Measurements from ENCODE around the gene MAPK13.
A peak's percentile ranks its signal among the peaks of the same experiment; 100 is the strongest.
"Not testable (repeated sequence)": the region's sequence is repeated elsewhere in the genome, so short reads cannot be mapped to it uniquely, and the experiment has no call there.

Gene MAPK13

DNA sequence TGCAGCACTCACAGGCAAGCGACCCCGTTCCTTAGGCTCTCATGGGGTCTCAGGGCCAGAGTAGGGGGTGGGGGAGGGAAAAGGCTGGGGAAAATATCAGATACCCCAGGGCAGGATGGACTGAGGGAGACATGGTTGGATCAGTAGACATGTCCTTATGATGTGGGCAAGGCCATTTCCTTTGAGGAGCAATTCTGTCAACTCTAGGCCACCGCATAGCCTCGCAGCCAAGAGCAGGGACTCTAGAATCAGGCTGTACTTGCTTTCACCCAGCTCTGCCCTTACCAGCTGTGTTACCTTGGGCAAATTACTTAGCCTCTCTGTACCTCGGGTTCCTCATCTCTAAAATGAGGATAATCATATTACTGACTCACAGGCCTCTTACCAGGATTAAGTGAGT is 2.2 kb upstream of the MAPK13 start:
- DNase-seq (ENCODE audit: low spot score): no peak

DNA sequence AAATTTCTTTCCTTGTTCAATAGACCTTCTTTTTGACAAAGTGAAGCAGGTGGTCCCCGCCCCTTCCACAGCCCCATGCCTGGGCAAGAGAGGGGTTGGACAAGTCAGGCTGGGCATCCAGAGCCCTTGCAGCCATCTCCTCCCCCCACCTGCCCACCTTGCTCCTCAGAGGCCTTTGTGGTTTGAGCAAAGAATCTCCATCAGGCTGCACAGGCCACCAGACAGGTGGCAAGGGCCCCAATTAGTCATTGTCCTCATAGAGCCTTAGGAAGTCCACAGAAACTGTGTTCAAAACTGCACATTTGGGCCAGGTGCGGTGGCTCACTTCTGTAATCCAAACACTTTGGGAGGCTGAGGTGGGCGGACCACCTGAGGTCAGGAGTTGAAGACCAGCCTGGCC is 1.5 kb upstream of the MAPK13 start:
- DNase-seq (ENCODE audit: low spot score): no peak

DNA sequence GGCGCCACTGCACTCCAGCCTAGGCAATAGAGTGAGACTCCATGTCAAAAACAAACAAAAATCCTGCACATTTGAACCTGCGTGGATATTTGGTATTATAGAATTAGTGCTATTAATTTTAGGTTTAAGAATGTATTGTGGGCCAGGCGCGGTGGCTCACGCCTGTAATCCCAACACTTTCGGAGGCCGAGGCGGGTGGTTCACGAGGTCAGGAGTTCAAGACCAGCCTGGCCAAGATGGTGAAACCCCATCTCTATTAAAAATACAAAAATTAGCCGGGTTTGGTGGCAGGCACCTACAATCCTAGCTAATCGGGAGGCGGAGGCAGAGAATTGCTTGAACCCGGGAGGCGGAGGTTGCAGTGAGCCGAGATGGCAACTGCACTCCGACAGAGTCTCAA is 979 bp upstream of the MAPK13 start:
- not testable (repeated sequence) for DNase-seq (ENCODE audit: low spot score)

GRCh38 chr6:36130667-36131510 is 576 bp downstream of the MAPK13 start:
- peak; percentile 26 for DNase-seq (ENCODE audit: low spot score)

GRCh38 chr6:36131511-36132245 is 1.4 kb downstream of the MAPK13 start:
- peak; percentile 98 for DNase-seq (ENCODE audit: low spot score)

DNA sequence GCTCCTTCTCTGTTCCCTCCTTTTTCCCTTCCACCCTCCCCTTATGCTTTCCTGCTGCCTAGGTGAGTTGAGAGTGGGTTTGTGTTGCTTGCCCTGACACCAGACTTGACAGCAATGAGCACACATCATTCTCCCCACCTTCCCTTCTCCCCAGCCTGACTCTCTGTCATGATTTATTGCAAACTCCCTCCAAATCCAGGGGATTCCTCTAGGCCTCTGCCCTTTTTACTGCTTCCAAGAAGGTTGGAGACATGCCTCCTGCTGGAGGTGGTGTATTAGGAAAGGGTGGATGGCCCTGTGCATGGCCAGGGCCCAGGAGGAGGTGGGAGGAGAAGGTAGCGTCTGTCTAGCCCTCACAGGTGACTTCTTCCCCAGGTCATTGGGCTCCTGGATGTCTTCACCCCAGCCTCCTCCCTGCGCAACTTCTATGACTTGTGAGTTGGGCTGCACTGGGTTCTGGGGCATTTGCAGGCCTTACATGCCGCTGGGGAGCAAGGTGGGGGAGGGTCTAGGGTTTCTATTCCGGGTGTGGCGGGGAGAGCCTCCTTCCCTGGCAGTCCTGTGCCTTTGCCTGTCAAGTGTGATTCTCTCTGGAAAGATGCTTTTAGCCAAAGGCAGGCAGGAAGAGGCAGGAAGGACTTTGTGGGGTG is 2.1 kb downstream of the MAPK13 start:
- DNase-seq (ENCODE audit: low spot score): no peak

GRCh38 chr6:36133148-36133547 is 2.8 kb downstream of the MAPK13 start:
- DNase-seq (ENCODE audit: low spot score): no peak

GRCh38 chr6:36133912-36134311 is 3.6 kb downstream of the MAPK13 start:
- no peak for DNase-seq (ENCODE audit: low spot score)

DNA sequence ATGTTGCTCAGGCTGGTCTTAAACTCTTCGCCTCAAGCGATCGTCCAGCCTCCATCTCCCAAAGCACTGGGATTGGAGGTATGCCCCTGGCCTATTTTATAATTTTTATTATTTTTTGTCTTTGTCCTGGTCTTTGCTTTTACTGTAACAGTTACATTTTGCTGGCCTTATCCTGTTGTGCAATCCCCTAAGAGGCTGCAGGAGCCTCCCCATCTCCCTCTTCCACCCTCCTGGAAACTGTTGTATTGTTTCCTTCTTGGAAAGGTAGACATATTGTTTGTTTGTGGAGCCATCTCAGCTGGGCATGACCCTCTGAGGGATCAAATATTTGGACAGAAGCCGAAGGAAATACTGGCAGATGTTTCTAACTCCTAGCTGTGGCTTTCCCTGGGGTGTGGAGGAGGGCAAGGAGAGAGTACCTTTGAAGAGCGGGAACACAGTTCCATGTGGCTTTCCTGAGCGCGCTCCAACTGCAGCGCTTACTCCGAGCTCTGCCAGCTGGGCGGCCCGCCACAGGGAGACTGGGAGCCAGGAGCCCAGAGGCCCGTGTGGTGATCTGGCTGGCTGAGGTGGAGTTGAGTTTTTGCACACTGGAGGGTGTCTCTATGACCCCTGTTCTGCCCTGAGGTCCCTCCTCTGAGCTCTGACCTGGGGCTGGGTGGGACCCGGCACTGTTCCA is 4.9 kb downstream of the MAPK13 start:
- DNase-seq (ENCODE audit: low spot score): no peak

DNA sequence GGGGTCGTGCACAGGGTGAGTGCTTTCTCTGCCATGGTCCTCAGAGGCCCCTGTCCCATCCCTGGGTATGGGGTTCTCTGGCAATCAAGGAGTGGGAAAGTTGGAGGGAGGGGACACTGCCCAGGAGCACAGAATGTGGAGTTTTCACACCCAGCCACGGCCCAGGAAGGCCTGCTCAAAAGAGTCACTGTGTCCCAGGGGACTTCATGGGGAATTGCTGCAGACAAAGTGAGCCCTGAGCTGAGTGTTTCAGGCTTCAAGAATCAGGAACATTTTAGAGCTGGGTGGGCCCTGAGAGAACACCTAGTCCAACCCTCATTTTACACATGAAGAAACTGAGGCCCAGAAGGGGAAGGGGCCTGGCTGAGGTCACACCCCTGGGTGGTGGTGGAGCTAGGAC is 5.7 kb downstream of the MAPK13 start:
- DNase-seq (ENCODE audit: low spot score): no peak

- DNase-seq (ENCODE audit: low spot score): no peak
Observed at GRCh38 chr6:36136551-36136950, 6.2 kb downstream of the MAPK13 start.

GRCh38 chr6:36138667-36139066 is 8.4 kb downstream of the MAPK13 start:
- DNase-seq (ENCODE audit: low spot score): no peak

DNA sequence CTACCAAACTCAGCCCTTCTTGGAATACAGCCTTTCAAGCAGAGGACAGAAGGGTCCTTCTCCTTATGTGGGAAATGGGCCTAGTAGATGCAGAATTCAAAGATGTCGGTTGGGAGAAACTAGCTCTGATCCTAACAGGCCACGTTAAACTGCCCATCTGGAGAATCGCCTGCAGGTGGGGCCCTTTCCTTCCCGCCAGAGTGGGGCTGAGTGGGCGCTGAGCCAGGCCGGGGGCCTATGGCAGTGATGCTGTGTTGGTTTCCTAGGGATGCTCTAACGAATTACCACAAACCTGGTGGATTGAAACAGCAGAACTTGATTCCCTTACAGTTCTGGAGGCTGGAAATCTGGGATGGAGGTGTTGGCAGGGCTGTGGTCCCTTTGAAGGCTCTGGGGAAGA is 9.1 kb downstream of the MAPK13 start:
- DNase-seq (ENCODE audit: low spot score): no peak

GRCh38 chr6:36139991-36140710 is 9.8 kb downstream of the MAPK13 start:
- DNase-seq (ENCODE audit: low spot score): no peak

- no peak for DNase-seq (ENCODE audit: low spot score)
Observed at GRCh38 chr6:36141091-36141490, 10.8 kb downstream of the MAPK13 start.

DNA sequence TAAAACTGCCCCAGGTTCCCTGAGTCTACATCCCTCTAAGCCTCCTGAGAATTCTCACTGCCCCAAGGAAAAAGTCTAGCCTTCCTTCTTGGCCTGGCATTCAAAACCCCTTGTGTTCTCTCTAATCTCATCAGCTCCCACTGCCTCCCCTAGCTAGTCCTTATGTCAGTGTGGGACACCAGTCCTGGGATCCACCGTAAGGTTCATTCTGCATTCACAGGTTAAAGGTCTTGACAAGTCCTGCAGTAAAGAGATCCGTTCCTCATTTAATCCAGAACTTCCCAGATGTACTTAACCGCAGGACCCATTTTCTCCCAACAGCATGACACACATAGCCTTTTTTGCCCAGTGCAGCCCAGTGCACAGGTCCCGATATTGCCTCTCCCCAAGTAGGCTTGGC is 11.6 kb downstream of the MAPK13 start:
- no peak for DNase-seq (ENCODE audit: low spot score)

- DNase-seq (ENCODE audit: low spot score): no peak
Observed at GRCh38 chr6:36142971-36143838, 12.9 kb downstream of the MAPK13 start.

DNA sequence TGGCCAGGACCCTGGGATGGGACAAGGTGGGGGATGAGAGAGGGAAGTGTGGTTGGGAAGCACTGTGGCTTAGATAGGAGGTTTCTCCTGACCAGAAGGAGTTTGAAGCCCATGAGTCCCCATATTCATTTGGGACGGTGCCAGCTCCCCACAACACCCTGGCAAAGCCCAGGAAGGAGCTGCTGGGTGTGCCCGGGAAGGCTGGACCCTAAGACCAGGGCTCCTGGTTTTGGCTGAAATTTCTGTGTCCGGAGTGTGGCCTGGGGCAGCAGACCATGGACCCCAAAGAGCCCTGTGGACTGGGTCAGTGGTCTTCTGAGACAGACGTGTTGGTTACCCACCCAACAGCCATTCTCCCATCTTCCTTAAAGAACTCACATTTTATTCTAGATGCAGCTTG is 15.2 kb downstream of the MAPK13 start:
- DNase-seq (ENCODE audit: low spot score): no peak

GRCh38 chr6:36147294-36147693 is 17.0 kb downstream of the MAPK13 start:
- no peak for DNase-seq (ENCODE audit: low spot score)

DNA sequence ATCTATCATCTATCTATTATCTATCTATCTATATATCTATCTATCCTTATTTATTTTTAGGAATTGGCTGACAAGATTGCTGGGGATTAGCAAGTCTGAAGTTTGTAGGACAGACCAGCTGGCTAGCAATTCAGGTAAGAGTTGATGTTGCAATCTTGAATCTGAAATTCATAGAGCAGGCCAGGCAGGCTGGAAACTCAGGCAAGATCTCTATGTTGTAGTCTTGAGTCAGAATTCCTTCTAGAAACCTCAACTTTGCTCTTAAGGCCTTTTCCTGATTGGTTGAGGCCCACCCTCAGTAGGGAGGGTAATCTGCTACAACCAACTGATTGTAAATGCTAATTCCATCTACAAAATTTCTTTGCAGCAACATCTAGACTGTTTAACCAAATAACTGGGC is 19.2 kb downstream of the MAPK13 start:
- no peak for DNase-seq (ENCODE audit: low spot score)

DNA sequence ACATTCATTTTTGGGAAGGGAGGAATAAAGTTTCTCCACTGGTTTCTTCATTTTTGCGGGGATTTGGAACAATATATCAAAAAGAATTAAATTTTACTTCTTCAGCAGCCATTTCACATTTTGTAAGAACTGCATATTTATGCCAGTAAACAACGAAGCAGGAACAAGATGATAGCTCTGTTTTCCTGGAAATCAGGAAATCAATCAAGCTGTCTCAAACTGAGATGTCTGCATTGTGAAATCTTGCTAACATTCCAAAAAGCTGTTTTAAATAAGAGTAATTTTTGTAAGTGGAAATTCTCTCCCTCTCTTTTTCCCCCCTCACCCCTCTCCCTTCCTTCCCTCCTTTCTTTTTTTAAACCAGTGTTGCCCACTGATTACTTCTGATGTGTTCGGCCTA is 20.0 kb downstream of the MAPK13 start:
- no peak for DNase-seq (ENCODE audit: low spot score)
